ENCODE measurements around the gene TACSTD2. TPM values are rescaled to one million over a fixed set of nuclear protein-coding genes. Genes with fewer than 3 reads are reported as not detected.

TACSTD2 gene
- total and polyA plus RNA-seq, 2 of the 13 experiments (the other 11 are each of a cell fraction or from before 2014, with no cell fraction given), result not detected

- in situ Hi-C loops (cut with HindIII; ENCODE audit: extremely low pct_ligation_motif_present, low pct_unique_long_range_greater_than_20kb), result no loop called here
- POLR2A ChIA-PET, result no interaction called here
- Histone ChIP-seq H3K4me1 (ENCODE audit: insufficient read depth, low read length) (no peaks in the 10 kb centered on the region), H4K20me1 (ENCODE audit: insufficient read depth, low read length) (no peaks in the 10 kb centered on the region), H3K4me2 (ENCODE audit: low read depth, low read length) (no peak overlapping the region), H3K79me2 (ENCODE audit: insufficient read depth, low read length) (no peaks in the 10 kb centered on the region), H2AFZ (ENCODE audit: low read length) (no peak overlapping the region), H3K27ac (ENCODE audit: extremely low read length, insufficient read depth, low read length) (no peak overlapping the region), H3K4me3 (replicated peaks in 1 of 3; ENCODE audit: insufficient read depth in 1 of 3, low read depth in 2 of 3, low read length in 3 of 3) (no peak overlapping the region), H3K36me3 (replicated peaks in 1 of 2; ENCODE audit: control insufficient read depth in 1 of 2, insufficient read depth in 2 of 2, low read length in 2 of 2) (no peaks in the 10 kb centered on the region), H3K9me3 (ENCODE audit: low read length) (no peaks in the 10 kb centered on the region), H3K9ac (ENCODE audit: insufficient read depth, low read depth, low read length) (no peak overlapping the region), H3K27me3 (ENCODE audit: control insufficient read depth in 1 of 2, insufficient read depth in 2 of 2, low read length in 2 of 2) (peaks cover 0 to 1% of the 10 kb centered on the region in 2 experiments; a peak in 1 of 5 replicates)
- no peak for ATAC-seq
- CTCF ChIA-PET (ENCODE audit: low intra/inter-chr PET ratio, low total read pairs), result no interaction called here
- 2% methylated on average over 5 of the region's 5 CpGs for WGBS (ENCODE audit: low lambda C conversion rate)
- BruUV-seq (replicated peaks), result no TSS peak
- intact Hi-C loops (cut with micrococcal nuclease; ENCODE audit: unreplicated experiment), result no loop called here
- DNase-seq (ENCODE audit: low spot score), result no peak
- no peak for TF ChIP-seq HOXA5 (CRISPR knock-in tag; IDR thresholded peaks at IDR 0.05)
- TF ChIP-seq SOX6 (IDR thresholded peaks at IDR 0.05), result no peak
- no peak for TF ChIP-seq SOX6 (CRISPR knock-in tag; IDR thresholded peaks at IDR 0.05)
- TF ChIP-seq USF2 (IDR thresholded peaks at IDR 0.05; ENCODE audit: low read depth, low read length), result no peak
- no peak for TF ChIP-seq USF2 (CRISPR knock-in tag; IDR thresholded peaks at IDR 0.05; ENCODE audit: borderline replicate concordance)
- TF ChIP-seq ZNF275 (CRISPR knock-in tag; IDR thresholded peaks at IDR 0.05; ENCODE audit: borderline replicate concordance), result no peak
- TF ChIP-seq ZNF20 (CRISPR knock-in tag; IDR thresholded peaks at IDR 0.05), result no peak
- no peak for TF ChIP-seq ZNF878 (CRISPR knock-in tag; IDR thresholded peaks at IDR 0.05)
- no peak for TF ChIP-seq ZFP37 (CRISPR knock-in tag; IDR thresholded peaks at IDR 0.05; ENCODE audit: borderline replicate concordance)
- no peak for TF ChIP-seq ASH2L (IDR thresholded peaks at IDR 0.05; ENCODE audit: insufficient read length, low read depth, low read length)
- TF ChIP-seq SNAI1 (CRISPR knock-in tag; IDR thresholded peaks at IDR 0.05; ENCODE audit: borderline replicate concordance), result no peak
- no peak for TF ChIP-seq ZMYM2 (CRISPR knock-in tag; IDR thresholded peaks at IDR 0.05)
- no peak for TF ChIP-seq NCOA1 (CRISPR knock-in tag; IDR thresholded peaks at IDR 0.05)
- TF ChIP-seq ZNF576 (CRISPR knock-in tag; IDR thresholded peaks at IDR 0.05), result no peak
- TF ChIP-seq SSRP1 (CRISPR knock-in tag; IDR thresholded peaks at IDR 0.05), result no peak
- TF ChIP-seq NFATC3 (CRISPR knock-in tag; IDR thresholded peaks at IDR 0.05), result no peak
- TF ChIP-seq TSC22D2 (CRISPR knock-in tag; IDR thresholded peaks at IDR 0.05; ENCODE audit: borderline replicate concordance), result no peak
- no peak for FAIRE-seq
Measured at GRCh38 chr1:58592522-58593134, 15.6 kb upstream of the TACSTD2 start.

Measured in HepG2 (cell line).